ENCODE data around the gene HLA-DMA.

- TF ChIP-seq BHLHE40 (IDR thresholded peaks at IDR 0.05; ENCODE audit: borderline replicate concordance): no peak
- peak; percentile 94 for TF ChIP-seq FOXM1 (IDR thresholded peaks at IDR 0.05; ENCODE audit: borderline replicate concordance)
- no peak for TF ChIP-seq SUZ12 (IDR thresholded peaks at IDR 0.05)
- TF ChIP-seq HDGF (IDR thresholded peaks at IDR 0.05; ENCODE audit: borderline replicate concordance): no peak
- TF ChIP-seq FOXA1 (IDR thresholded peaks at IDR 0.05): no peak
- TF ChIP-seq NFRKB (IDR thresholded peaks at IDR 0.05): 0 out of 2 replicates have a peak, but pooled peaks have one; percentile 10
- TF ChIP-seq PKNOX1 (IDR thresholded peaks at IDR 0.05): peak; percentile 69
Measured at GRCh38 chr6:32968867-32969684, 16.2 kb upstream of the HLA-DMA start.
